GM21447 (cell line): ENCODE measurements around the gene ADAM15.
A peak's percentile ranks its signal among the peaks of the same experiment; 100 is the strongest.

Experiments
- ATAC-seq: cut with Tn5 transposase; IDR thresholded peaks from one replicate; pipeline ENCODE4 v1.9.1; 2021; ENCODE audit not compliant: unreplicated experiment

The ADAM15 gene

DNA sequence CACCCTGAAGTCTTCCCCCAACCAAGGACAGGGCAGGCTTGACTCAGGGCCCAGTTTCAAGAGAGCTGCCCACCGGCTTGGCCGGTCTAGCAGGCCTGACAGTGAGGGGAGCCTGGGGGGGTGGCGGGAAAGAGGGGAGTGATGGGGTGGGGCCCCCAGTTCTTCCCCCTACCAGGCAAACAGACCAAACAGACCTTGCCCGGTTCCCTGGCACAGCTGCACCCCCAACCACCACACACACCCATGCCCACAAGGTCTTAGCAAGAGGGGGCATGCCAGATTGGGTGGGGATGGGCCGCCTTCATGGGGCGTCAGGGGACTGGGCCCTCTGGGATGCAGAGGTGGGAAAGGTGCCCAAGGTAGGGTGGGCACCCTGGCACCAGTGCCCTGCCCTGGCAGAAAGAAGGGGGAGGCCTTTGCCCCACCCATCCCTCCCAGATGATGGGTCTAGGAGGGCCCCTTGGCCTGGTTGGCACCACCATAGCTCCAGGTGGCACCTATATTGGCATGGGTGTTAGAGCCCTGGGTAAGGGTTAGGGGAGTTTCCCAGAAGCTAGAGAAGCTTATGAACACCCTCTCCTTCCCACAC, 39.6 kb upstream of the ADAM15 start:
- ATAC-seq: no peak

DNA sequence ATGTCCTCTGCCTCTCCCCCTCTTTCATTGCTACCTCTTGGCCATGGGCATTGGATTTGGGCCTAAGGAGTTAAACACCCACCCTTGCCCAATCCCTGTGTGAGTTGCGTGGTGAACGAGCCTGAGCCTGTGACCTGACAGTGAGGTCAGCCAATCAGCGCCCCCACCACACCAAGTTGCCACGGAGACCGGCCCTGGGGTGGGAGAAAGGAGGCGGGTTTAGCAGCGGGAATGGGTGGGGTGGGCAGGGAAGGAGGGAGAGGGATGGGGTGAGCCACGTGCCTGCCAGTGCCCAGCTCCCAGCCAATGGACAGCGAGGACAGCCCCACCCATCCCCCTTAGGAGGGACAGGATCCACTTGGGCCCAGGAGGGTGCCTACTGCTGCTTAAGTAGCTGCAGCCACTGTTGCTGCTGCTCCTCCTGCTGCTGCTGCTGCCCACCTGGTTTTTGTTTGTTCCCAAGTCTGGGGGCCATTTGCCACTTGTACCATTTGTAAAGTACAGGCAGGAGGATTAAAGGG, 39.0 kb upstream of the ADAM15 start:
- ATAC-seq: no peak

DNA sequence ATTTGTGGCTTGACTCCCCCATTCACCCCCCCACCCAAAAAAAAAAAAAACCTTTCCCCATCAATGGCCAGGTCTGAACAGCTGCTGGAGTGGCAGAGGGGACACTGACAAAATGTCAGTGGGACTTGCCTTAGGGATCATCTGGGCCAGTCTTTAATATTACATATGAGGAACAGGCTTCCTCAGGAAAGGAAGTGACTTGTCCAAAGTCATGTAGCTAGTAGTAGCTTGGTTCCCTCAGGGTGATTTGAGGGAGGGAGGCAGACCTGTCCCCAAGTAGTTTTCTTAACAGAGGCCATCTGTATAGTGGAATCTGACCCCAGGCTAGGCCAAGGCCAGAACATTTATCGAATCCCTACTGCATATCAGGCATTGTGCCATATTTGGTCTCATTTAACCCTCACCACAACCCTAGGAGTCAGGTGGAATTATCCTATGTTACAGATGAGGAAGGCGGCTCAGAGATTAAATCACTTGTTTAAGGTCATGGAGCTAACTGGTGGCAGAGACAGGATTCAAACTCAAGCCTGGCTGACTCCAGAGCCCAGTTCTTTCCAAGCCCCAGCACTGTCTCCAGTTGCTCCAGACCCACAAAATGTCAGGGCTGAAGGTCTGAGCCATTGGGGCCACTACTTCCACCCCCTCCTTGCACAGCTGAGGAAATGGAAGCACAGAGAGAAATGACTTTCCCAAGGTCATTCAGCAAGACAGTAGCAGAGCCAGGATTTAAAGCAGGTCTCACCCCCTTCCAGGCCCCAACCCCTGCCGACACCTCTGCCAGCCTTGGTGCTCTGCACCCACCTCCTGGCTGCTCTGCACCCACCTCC, 38.1 kb upstream of the ADAM15 start:
- no peak for ATAC-seq

DNA sequence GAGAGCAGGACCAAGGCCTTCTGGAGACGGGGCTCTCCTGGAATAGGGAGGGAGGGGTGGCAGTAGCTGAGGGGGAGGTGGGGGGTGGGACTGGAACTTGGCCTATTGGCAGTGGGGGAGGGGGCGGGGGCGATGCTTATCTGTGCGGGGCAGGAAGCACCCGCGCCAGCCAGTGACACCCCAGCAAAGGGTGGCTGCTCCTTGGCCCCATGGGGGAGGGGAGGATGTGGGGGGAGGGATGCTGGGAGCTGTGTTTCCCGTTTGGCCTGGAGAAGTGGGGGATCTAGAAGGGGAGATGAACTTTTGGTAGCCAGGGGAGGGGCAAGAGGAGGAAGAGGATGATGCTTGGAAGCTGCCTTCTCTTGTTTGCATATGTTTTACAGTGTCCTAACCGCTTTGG, 37.5 kb upstream of the ADAM15 start:
- no peak for ATAC-seq

DNA sequence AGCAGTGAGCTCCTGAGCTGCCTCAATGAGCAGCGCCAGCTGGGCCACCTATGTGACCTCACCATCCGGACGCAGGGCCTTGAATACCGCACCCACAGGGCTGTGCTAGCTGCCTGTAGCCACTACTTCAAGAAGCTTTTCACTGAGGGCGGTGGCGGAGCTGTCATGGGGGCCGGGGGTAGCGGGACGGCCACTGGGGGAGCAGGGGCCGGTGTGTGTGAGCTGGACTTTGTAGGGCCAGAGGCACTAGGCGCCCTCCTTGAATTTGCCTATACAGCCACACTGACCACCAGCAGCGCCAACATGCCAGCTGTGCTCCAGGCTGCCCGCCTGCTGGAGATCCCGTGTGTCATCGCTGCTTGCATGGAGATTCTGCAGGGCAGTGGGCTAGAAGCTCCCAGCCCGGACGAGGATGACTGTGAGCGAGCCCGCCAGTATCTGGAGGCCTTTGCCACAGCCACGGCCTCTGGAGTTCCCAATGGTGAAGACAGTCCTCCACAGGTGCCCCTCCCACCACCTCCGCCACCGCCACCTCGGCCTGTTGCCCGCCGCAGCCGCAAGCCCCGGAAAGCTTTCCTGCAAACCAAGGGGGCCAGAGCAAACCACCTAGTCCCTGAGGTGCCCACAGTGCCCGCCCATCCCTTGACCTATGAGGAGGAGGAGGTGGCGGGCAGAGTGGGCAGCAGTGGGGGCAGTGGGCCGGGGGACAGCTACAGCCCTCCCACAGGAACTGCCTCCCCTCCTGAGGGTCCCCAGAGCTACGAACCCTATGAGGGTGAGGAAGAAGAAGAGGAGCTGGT, 36.2 kb upstream of the ADAM15 start:
- no peak for ATAC-seq

DNA sequence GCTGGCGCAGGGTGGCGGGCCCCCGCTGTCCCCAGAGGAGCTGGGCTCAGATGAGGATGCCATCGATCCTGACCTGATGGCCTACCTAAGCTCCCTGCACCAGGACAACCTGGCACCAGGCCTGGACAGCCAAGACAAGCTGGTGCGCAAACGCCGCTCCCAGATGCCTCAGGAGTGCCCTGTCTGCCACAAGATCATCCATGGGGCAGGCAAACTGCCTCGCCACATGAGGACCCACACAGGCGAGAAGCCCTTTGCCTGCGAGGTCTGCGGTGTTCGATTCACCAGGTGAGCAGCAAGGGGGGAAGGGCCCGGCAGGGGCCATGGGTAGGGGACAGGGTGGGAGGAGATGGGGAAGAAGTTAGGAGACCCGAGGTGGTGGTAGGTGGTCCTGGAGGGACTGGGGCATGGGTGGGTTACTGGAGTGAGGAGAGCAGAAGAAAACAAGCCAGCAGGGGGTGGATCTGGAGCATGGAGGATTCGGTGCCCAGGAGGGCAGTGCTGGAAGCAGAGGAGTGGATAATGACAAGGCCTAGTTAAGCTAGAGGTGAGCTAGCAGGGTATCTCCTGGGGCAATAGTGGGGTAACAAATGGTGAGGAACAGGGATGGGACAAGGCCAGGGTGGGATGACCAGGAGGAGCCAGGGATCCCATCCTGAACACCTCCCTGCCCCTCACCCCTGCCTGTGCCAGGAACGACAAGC, 35.4 kb upstream of the ADAM15 start:
- no peak for ATAC-seq

DNA sequence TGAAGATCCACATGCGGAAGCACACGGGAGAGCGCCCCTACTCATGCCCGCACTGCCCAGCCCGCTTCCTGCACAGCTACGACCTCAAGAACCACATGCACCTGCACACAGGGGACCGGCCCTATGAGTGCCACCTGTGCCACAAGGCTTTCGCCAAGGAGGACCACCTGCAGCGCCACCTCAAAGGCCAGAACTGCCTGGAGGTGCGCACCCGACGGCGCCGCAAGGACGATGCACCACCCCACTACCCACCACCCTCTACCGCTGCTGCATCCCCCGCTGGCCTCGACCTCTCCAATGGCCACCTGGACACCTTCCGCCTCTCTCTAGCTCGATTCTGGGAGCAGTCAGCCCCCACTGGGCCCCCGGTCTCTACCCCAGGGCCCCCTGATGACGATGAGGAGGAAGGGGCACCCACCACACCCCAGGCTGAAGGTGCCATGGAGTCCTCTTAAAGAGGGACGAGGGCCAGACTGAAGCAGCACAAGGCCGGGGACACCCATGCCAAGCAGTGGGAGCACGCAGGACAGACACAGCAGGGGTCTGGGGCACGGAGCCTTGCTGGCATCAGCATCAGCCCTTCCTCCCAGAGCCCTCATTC, 34.8 kb upstream of the ADAM15 start:
- no peak for ATAC-seq

DNA sequence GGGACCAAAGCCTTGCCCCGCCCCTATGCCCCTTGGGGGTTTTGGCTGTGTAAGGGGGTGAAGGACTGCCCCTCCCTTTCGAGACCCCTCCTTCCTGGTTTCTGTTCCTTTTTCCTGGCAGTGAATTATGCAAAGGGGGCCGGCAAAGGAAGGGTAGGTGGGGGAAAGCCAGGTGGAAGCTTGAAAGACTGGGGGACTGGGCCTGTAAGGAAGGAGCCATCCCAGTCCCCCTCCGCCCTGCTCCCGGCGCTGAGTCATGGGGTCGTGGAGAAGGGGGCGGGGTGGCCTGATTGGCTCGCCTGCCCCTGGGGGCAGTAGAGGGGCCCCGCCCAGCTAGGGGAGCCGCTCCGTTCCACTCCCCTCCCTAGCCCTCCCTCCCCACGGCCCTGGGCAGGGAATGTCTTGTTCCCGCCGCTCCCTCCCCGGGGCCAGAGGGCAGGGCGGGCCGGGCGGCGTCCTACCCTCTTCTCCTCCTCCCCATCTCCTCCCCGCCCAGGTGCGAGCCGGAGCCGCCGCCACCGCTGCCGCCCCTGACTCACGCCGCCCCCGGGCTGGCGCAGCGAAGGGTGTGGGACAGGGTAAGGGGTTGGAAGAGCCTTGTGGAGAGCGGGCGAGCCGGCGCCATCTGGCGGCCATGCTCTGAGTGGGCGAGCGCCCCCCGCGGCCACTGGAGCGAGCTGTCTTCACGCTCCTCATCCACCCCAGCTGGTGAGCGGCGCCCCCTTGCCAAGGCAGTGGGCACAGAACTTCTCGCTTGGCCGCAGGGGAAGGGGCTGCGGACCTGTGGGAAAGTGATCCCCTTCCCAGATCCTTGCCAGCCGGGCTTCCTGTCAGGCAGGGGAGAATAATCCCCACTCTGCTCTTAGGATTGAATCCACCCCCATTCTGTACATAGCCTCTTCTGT, 33.8 kb upstream of the ADAM15 start:
- ATAC-seq: peak; percentile 68

DNA sequence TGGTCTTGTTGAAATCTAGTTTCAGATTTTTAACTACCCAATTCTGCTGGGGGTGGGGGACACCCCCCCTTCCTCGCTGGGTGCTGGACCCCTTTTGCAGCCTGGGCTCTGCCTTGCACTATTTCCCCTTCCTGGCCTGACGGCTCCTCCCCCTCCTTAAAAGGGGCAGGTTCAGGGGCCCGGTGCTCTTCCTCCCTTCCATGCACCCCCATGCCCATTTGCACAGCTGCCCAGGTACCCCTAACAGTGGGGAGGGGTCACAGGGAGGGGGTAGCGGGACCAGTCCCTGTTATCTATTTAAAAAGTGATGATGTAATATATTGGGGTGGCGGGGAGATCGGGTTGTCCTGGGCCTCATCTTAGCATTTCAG, 33.2 kb upstream of the ADAM15 start:
- ATAC-seq: no peak

DNA sequence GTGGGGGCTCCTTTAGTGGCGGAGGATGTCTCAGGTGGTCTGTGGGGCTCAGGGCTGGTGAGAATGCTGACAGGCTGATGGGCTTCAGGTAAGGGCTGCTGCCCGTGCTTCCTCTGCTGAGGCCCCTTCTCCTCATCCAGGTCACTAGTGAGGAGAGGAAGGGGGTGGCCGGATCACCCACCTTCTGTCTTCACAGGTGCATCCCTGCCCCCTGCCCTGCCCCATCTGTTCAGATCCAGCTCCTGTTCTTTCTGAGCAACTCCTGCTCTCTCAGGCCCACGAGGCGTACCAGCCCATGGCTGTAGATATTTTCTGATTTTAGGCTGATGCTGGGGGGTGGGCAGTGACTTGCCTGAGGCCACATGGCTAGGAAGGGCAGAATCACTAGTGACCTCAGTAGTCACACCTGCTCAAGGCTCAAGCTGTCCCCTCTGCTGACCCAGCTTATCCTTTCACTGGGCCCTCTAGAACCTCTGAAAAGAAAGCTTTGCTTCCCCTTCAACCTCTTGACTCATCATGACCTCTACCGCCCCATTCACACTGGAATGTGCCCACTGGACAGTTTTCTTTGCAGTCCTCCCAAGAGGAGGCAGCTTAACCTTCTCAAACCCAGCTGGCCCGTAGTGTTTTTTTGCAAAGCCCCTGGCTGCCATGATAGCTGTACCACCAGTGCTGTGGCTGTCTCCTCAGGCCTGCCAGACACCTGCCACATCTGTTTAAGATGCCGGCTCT, 32.3 kb upstream of the ADAM15 start:
- no peak for ATAC-seq

DNA sequence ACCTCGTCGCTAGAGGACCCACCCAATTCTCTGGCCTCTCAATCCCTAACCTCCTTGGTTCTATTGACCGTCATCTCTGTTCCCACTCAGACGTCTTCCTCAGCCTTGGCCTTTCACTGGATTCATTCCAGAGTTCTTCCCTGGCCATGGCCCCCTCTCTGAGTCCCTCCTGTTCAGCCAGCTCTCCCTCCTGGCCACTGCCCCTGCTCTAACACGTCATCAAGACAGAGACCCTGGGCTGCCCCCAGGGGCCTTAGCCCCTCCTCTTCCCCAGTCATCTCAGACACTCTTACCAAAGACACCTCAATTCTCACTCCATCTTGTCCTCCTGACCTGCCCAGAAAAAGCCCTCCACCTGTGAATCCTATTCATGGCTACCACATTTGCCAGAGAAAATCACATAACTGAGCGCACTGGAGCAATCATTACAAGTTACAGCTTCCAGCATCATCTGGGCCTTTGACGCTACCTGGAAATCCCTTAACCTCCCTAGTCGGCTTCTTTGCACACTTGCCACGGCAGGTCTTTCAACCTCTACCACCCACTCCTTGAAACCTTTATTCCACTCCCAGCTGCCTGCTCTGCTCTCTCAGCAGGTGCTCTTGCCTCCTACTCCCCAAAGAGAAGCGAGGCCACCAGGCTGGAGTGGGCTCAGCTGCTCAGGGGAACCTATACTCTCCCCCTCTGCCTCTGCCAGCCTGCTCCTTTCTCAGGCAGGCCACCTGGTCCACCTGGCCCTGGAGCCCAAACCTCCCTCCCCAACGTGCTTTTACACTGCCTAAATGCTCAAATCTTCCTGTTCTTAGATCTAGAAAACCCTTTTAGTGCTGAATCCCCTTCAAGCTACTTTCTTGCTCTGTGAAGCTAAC, 31.5 kb upstream of the ADAM15 start:
- no peak for ATAC-seq

DNA sequence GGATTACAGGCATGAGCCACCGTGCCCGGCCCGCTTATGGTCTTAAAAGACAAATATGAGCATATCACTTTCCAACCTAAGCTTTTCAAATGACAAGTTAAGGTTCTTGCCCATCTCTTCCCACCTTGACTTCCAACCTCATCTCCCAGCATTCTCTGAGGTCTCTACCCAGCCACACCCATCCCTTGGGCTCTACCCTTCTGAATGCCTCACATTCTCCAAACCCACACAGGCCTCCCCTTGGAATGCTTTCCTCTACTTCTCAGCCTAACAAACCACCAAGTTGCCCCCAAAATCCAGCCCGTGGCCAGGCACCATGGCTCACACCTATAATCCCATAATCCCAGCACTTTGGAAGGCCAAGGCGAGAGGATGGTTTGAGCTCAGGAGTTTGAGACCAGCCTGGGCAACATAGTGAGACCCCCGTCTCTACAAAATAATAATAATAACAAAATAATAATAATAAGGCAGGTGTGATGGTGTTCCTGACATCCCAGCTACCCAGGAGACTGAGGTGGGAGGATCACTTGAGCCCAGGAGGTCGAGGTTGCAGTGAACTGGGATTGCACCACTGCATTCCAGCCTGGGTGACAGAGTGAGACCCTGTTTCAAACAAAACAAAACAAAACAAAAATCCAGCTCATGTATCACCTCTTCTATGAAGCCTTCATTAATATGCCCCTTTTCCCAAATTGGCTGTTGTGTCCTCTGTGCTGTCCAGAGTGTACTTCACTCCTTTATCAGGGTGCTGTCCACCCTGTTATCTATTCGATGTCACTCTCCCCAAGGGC, 28.8 kb upstream of the ADAM15 start:
- ATAC-seq: no peak

DNA sequence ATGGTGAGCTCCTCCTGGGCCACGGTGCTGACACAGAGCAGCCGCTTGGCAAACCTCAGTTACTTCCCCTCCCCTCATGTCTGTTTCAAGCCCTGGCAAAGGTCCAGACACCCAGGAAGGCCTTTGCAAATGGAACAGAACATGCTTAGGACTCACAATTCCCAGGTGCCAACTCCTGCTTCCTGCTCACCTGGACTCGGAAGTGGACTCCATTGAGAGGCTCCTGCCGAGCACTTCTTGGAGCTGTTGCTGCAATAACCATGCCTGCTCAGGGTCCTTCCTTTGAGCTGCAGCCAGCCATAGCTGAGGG, 28.2 kb upstream of the ADAM15 start:
- ATAC-seq: no peak

DNA sequence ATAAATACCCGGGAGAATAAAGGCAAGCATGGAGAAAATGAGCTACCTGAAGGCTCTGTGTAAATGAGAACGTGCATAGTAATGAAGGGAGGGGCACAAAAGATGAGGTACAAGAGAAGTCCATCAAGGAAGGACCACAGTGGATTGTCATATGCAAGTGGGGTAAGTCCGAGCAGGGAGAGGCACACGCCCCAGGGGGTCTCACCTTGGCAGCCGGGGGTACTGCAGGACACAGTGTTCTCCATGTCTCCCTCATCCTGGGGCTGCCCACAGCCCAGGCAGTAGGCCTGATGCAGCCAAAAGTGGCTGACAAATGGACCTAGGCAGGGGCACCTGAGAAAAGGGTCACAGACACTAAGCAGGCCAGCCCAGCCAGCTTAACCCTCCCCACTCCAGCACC, 27.5 kb upstream of the ADAM15 start:
- no peak for ATAC-seq

DNA sequence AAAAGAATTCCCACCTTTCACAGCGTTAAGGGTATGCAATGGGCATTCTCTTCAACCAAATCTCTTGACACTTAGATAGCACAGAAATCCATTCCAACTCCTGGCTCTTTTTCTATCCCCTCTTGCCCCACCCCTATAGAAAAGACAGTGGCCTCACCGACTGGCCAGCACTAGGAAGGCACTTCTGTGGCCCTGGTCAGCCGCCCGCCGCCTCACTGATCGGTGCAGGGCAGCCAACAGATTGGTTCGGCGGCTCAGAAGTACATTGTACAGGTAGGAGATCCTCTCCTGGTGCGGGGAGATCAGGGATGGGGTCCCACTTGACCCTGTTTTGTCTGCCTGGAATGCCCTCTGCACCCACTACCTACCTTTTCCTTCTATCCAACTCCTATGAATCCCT, 26.8 kb upstream of the ADAM15 start:
- ATAC-seq: no peak

DNA sequence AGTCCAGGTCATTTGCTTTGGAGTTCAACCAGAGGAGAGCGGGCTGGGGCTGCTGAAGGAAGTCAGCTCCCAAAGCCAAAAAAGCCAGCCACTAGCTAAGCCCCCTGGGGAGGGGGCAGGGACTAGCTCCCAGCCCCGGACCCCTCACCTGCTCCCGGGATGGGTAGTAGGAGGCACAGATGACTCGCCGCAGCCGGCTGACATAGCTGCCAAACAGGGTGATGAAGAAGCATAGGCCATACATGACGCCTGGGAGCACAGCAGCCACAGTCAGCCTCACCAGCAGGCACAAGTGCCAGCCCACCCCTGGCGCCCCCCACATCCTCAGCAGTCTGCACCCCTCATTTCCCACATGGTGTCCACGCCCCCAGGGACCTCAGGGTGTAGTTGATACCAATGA, 25.0 kb upstream of the ADAM15 start:
- no peak for ATAC-seq

DNA sequence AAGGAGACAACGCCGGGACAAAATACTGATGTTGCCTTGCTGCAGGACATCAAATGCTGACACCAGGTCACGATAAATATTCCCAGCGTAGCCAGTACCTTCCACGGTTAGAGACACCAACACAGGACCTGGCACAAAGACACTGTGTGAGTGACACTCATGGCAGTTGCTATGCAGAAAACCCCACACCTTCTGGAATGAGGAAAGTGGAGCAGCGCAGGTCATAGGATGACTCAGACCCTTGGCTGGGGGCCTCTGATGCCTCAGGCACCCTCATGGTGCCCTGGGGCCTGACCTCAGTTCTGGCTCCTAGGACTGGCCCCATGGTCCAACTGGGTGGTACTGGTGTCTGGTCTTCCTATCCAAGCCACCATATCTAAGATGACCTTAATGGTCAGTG, 24.5 kb upstream of the ADAM15 start:
- no peak for ATAC-seq
